HCT116 (cell line): ENCODE results near the gene DLX3. TPM values are rescaled to one million over a fixed set of nuclear protein-coding genes. Genes with fewer than 3 reads are reported as not detected.
A peak's percentile ranks its signal among the peaks of the same experiment; 100 is the strongest.

Experiments used
- ATAC-seq: fragments of 200-7000 bp; cut with Tn5 transposase; 2 replicates; pipeline ENCODE4 v1.9.1; 2020; ENCODE audit warnings: mild to moderate bottlenecking, moderate library complexity
- BruUV-seq: library from RNA; stranded (reverse); fragments of 400-500 nt; replicated peaks from 2 replicates; lab custom pipeline; 2021; lab: Mats Ljungman, UMichigan
- CTCF ChIA-PET: fragments of 300-600 bp; sonication (Branson Sonifier 250); formaldehyde crosslinking; loops from one replicate; lab custom pipeline; 2021; ENCODE audit warnings: antibody characterized with exemption; lab: Charles Lee
- POLR2A ChIA-PET: fragments of 300-600, 350-600 bp; sonication (Branson Sonifier 250); formaldehyde crosslinking; loops from one replicate; lab custom pipeline; 2021; ENCODE audit warnings: antibody characterized with exemption; lab: Charles Lee
- RAD21 ChIA-PET, 2 experiments: fragments of 300-600 bp; sonication (Branson Sonifier 250); formaldehyde crosslinking; loops; one replicate each; lab custom pipeline; 2023; ENCODE audit warnings: low total read pairs in 2 of 2; ENCODE audit not compliant: uncharacterized antibody in 2 of 2, unreplicated experiment in 2 of 2, low non-redundant PET in 1 of 2; lab: Charles Lee
- DNase-seq: peaks from one replicate; pipeline ENCODE4 v3.0.0-alpha.2; 2010; ENCODE audit warnings: low read depth, low spot score
- H2AFZ ChIP-seq: fragments of 200-600 bp; shearing (Covaris generic), sonication (generic); 2 replicates; pipeline ENCODE4 v1.6.1; 2017; ENCODE audit warnings: low read depth, mixed run types, mixed read lengths, antibody characterized with exemption, low read length; ENCODE audit not compliant: poor library complexity, severe bottlenecking
- H3K27ac ChIP-seq: 2 replicates; pipeline ENCODE4 v1.5.1; 2012; ENCODE audit warnings: low read depth, low read length
- H3K27me3 ChIP-seq: fragments of 200-600 bp; sonication (generic); 2 replicates; pipeline ENCODE4 v1.6.1; 2016; ENCODE audit warnings: mixed run types, low read length, mixed read lengths; ENCODE audit not compliant: insufficient read depth
- H3K36me3 ChIP-seq, 2 experiments: fragments of 200-500 bp in 1 of 2; fragments of 200-600 bp in 1 of 2; sonication (Bioruptor generic) in 1 of 2; sonication (generic) in 1 of 2; 2 replicates each; pipeline versions ENCODE4 v1.5.1 to v1.6.1; 2014 to 2016; ENCODE audit warnings: low read length in 2 of 2, inconsistent platforms in 1 of 2, mixed read lengths in 1 of 2, mixed run types in 1 of 2; ENCODE audit not compliant: insufficient read depth in 2 of 2, control insufficient read depth in 1 of 2
- H3K4me1 ChIP-seq, 2 experiments: fragments of 200-600 bp in 1 of 2; sonication (generic) in 1 of 2; 2 replicates each; pipeline versions ENCODE4 v1.5.1 to v1.6.1; 2012 to 2017; ENCODE audit warnings: low read length in 2 of 2, inconsistent platforms in 1 of 2, mild to moderate bottlenecking in 1 of 2, mixed read lengths in 1 of 2, mixed run types in 1 of 2, moderate library complexity in 1 of 2; ENCODE audit not compliant: insufficient read depth in 2 of 2, control insufficient read depth in 1 of 2
- H3K4me2 ChIP-seq: fragments of 200-600 bp; sonication (generic); 2 replicates; pipeline ENCODE4 v1.6.1; 2017; ENCODE audit warnings: mixed run types, low read length, mixed read lengths
- H3K4me3 ChIP-seq, 2 experiments: fragments of 200-600 bp in 1 of 2; sonication (generic) in 1 of 2; replicated peaks in 1 of 2; 2 replicates each; pipeline ENCODE4 v1.5.1; 2011 to 2016; ENCODE audit warnings: low read length in 2 of 2, control low read depth in 1 of 2, low read depth in 1 of 2, mild to moderate bottlenecking in 1 of 2, mixed read lengths in 1 of 2, mixed run types in 1 of 2
- H3K79me2 ChIP-seq: fragments of 200-600 bp; sonication (generic); 2 replicates; pipeline ENCODE4 v1.6.1; 2017; ENCODE audit warnings: mild to moderate bottlenecking, mixed run types, low read length, moderate library complexity, mixed read lengths; ENCODE audit not compliant: insufficient read depth
- H3K9ac ChIP-seq: fragments of 200-600 bp; sonication (generic); 2 replicates; pipeline ENCODE4 v1.6.1; 2016; ENCODE audit warnings: low read length, mixed read lengths
- H3K9me2 ChIP-seq: fragments of 200-600 bp; sonication (generic), shearing (Covaris generic); 2 replicates; pipeline ENCODE4 v1.6.1; 2017; ENCODE audit warnings: mixed run types, mild to moderate bottlenecking, moderate library complexity; ENCODE audit not compliant: insufficient read depth
- H3K9me3 ChIP-seq, 2 experiments: fragments of 200-500 bp in 1 of 2; fragments of 200-600 bp in 1 of 2; sonication (Bioruptor generic) in 1 of 2; sonication (generic) in 1 of 2; 2 replicates each; pipeline ENCODE4 v1.6.1; 2014 to 2017; ENCODE audit warnings: low read length in 2 of 2, mixed read lengths in 2 of 2, inconsistent platforms in 1 of 2, low read depth in 1 of 2, mild to moderate bottlenecking in 1 of 2, mixed run types in 1 of 2, moderate library complexity in 1 of 2; ENCODE audit not compliant: control insufficient read depth in 1 of 2, insufficient read depth in 1 of 2
- H4K20me1 ChIP-seq: fragments of 200-600 bp; sonication (generic), shearing (Covaris generic); 2 replicates; pipeline ENCODE4 v1.6.1; 2017; ENCODE audit warnings: mixed run types, mild to moderate bottlenecking, moderate library complexity; ENCODE audit not compliant: insufficient read depth
- EZH2 ChIP-seq: fragments of 200-600 bp; sonication (generic); IDR thresholded peaks from 2 replicates; pipeline ENCODE4 v1.6.1; 2017; ENCODE audit warnings: antibody characterized with exemption, mixed run types
- FOSL1 ChIP-seq: IDR thresholded peaks from 2 replicates; pipeline ENCODE4 v1.6.1; 2012; ENCODE audit warnings: low read depth
- JUND ChIP-seq: IDR thresholded peaks from 2 replicates; pipeline ENCODE4 v1.6.1; 2012
- POLR2AphosphoS5 ChIP-seq: IDR thresholded peaks from 2 replicates; pipeline ENCODE4 v1.6.1; 2011; ENCODE audit warnings: mild to moderate bottlenecking, low read depth, low read length, moderate library complexity
- RAD21 ChIP-seq: IDR thresholded peaks from 2 replicates; pipeline ENCODE4 v1.6.1; 2012; ENCODE audit warnings: low read depth, mild to moderate bottlenecking
- TCF7L2 ChIP-seq: IDR thresholded peaks from 2 replicates; pipeline ENCODE4 v1.7.0; 2011; ENCODE audit warnings: borderline replicate concordance, inconsistent platforms; ENCODE audit not compliant: insufficient read depth, insufficient read length; ENCODE audit errors: extremely low read depth
- YY1 ChIP-seq: IDR thresholded peaks from 2 replicates; pipeline ENCODE4 v1.6.1; 2011; ENCODE audit warnings: low read length, low read depth, moderate library complexity, mild to moderate bottlenecking; ENCODE audit not compliant: insufficient replicate concordance; ENCODE audit errors: extremely low read depth
- ZFX ChIP-seq: fragments of 450-650 bp; IDR thresholded peaks from 2 replicates; pipeline ENCODE4 v1.6.1; 2017
- ZNF274 ChIP-seq: fragments of 200-500 bp; sonication (Bioruptor generic); IDR thresholded peaks from 2 replicates; pipeline ENCODE4 v1.6.1; 2014; ENCODE audit warnings: mild to moderate bottlenecking, low read depth, low read length, inconsistent platforms
- intact Hi-C: fragments of 100-400 bp; cut with micrococcal nuclease; formaldehyde crosslinking; loops from 2 replicates; pipeline ENCODE4 v1.10.0; 2022
- total RNA-seq: library from RNA; stranded (reverse); gene quantifications from one replicate; pipeline ENCODE4 v1.2.1, GENCODE V29; 2021; ENCODE audit not compliant: unreplicated experiment
- TF ChIP-seq, protein P1 (sequence below): IDR thresholded peaks from 2 replicates; pipeline ENCODE4 v1.6.1; 2012
- TF ChIP-seq, protein P2 (sequence below), 3 experiments: fragments of 200-600 bp in 1 of 3; sonication (generic) in 1 of 3; IDR thresholded peaks in 2 of 3; conservative IDR thresholded peaks in 1 of 3; 2 replicates each; pipeline ENCODE4 v1.5.1; 2012 to 2017; ENCODE audit warnings: low read depth in 2 of 3, low read length in 2 of 3, antibody characterized with exemption in 1 of 3, borderline replicate concordance in 1 of 3, control low read depth in 1 of 3, mild to moderate bottlenecking in 1 of 3, mixed read lengths in 1 of 3, mixed run types in 1 of 3, moderate library complexity in 1 of 3; ENCODE audit not compliant: insufficient read depth in 1 of 3

The DLX3 gene
- total RNA-seq, 1 experiment from 2014 or later, result not detected

DNA sequence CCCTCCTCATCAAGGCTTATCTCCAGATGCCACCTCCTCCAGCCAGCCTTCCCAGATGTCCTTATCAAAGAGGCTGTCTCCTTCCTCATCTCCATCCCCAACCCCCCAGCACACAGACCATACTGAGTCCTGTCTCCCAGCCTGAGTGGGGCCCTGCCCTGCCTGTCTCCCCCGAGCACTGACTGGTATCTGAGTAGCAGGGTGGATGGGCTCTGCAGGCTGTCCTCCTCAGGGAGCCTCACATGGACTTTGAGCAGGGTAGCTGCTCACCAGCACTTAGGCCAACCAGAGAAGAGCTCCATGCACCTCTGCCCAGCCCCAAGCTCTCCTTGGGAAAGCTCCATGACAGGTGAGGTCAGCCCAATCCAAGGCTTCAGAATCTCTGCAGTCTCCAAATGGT, 40.9 kb upstream of the DLX3 start:
- Histone ChIP-seq H3K4me1 (peaks cover 21 to 44% of the 10 kb centered on the region in 2 experiments), H3K79me2 (no peaks in the 10 kb centered on the region), H3K9me2 (no peaks in the 10 kb centered on the region), H3K9me3 (no peaks in the 10 kb centered on the region), H3K36me3 (no peaks in the 10 kb centered on the region), H3K4me3 (no peak overlapping the region), H2AFZ (no peak overlapping the region), H3K27ac (peak overlapping the region; percentile 13; the same call in 1 of the 2 replicates), H4K20me1 (no peaks in the 10 kb centered on the region), H3K4me2 (peak overlapping the region; percentile 45), H3K9ac (no peak overlapping the region), H3K27me3 (no peaks in the 10 kb centered on the region)
- BruUV-seq, result no TSS peak
- intact Hi-C loops, result no loop called here
- TF ChIP-seq JUND (no peak), FOSL1 (no peak), EZH2 (no peak), YY1 (no peak), POLR2AphosphoS5 (no peak)
- POLR2A ChIA-PET, result interaction anchor here (0.6 to 3.0 kb wide), 7 partner anchors 8 to 28 kb away, joined by 3 to 16 read pairs (median 3); partner anchors contain the start of gene ITGA3
- RAD21 ChIA-PET, result interaction anchor here (1.0 to 1.4 kb wide), 3 partner anchors 24 to 58 kb away, joined by 3 to 4 read pairs (median 4); no protein-coding TSS in a partner anchor
- DNase-seq, result no peak
- CTCF ChIA-PET, result interaction anchor here (0.9 to 2.0 kb wide), 6 partner anchors 9 to 59 kb away, joined by 3 to 10 read pairs (median 4); no protein-coding TSS in a partner anchor
- peak; percentile 23; the same call in 1 of the 2 replicates for ATAC-seq

DNA sequence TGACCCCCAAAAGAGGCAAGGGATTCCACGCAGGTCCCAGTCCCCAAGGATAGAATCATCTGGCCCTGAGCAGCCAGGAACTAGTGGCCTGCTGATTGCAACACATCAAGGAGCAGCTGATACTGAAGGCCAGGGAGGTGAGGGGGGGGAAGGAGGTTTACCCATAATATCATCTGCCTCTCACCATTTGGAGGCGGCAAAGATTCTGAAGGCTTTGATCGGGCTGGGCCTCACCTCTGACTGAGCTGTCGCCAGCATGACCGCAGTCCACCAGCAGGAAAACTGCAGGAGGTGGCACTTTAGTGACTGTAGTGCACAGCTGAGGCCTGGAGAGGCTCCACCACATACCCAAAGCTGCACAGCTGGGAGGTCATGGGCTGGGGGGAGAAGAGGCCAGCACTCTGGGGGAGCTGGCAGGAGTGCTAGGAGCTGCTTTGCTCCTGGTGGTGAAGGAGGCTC, 40.4 kb upstream of the DLX3 start:
- ATAC-seq, result peak; percentile 95
- ChIA-PET POLR2A (interaction anchor here (0.6 to 3.0 kb wide), 7 partner anchors 8 to 28 kb away, joined by 3 to 16 read pairs (median 3); partner anchors contain the start of gene ITGA3), CTCF (interaction anchor here (0.9 to 2.0 kb wide), 6 partner anchors 8 to 58 kb away, joined by 3 to 10 read pairs (median 4); no protein-coding TSS in a partner anchor)

More for the DNA sequence above, 40.4 kb upstream of the DLX3 start:
- H4K20me1 ChIP-seq, result no peaks in the 10 kb centered on the region
- H3K27ac ChIP-seq, result peak overlapping the region; percentile 13; the same call in 1 of the 2 replicates
- H2AFZ ChIP-seq, result peak overlapping the region; percentile 3
- intact Hi-C loops, result no loop called here
- TF ChIP-seq, protein P1, sequence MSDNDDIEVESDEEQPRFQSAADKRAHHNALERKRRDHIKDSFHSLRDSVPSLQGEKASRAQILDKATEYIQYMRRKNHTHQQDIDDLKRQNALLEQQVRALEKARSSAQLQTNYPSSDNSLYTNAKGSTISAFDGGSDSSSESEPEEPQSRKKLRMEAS, result no peak
- TF ChIP-seq POLR2AphosphoS5 (peak; percentile 29; the same call in 1 of the 2 replicates), TCF7L2 (peak; percentile 91), ZNF274 (no peak), RAD21 (no peak), ZFX (0 out of 2 replicates have a peak, but pooled peaks have one; percentile 35), EZH2 (no peak)
- TF ChIP-seq, protein P2, sequence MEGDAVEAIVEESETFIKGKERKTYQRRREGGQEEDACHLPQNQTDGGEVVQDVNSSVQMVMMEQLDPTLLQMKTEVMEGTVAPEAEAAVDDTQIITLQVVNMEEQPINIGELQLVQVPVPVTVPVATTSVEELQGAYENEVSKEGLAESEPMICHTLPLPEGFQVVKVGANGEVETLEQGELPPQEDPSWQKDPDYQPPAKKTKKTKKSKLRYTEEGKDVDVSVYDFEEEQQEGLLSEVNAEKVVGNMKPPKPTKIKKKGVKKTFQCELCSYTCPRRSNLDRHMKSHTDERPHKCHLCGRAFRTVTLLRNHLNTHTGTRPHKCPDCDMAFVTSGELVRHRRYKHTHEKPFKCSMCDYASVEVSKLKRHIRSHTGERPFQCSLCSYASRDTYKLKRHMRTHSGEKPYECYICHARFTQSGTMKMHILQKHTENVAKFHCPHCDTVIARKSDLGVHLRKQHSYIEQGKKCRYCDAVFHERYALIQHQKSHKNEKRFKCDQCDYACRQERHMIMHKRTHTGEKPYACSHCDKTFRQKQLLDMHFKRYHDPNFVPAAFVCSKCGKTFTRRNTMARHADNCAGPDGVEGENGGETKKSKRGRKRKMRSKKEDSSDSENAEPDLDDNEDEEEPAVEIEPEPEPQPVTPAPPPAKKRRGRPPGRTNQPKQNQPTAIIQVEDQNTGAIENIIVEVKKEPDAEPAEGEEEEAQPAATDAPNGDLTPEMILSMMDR (IDR thresholded peaks at IDR 0.05 in 2 of 3, conservative IDR thresholded peaks at IDR 0.05 in 1 of 3; ENCODE audit: borderline replicate concordance in 1 of 3, insufficient read depth in 1 of 3, low read depth in 2 of 3, low read length in 2 of 3), result peak in 2 of 3 experiments; percentile 38 to 45; a peak in 4 of 6 replicates
- no TSS peak for BruUV-seq
- peaks cover 22 to 45% of the 10 kb centered on the region in 2 experiments for H3K4me1 ChIP-seq
- H3K9me3 ChIP-seq, result no peaks in the 10 kb centered on the region
- H3K36me3 ChIP-seq, result no peaks in the 10 kb centered on the region
- H3K9me2 ChIP-seq, result no peaks in the 10 kb centered on the region
- RAD21 ChIA-PET, result interaction anchor here (1.2 to 1.4 kb wide), 2 partner anchors 25 to 59 kb away, joined by 4 read pairs; no protein-coding TSS in a partner anchor
- H3K27me3 ChIP-seq, result no peaks in the 10 kb centered on the region
- H3K4me2 ChIP-seq, result peak overlapping the region; percentile 45
- H3K4me3 ChIP-seq, result no peak overlapping the region
- H3K79me2 ChIP-seq, result no peaks in the 10 kb centered on the region
- H3K9ac ChIP-seq, result peak overlapping the region; percentile 6; the same call in 1 of the 2 replicates
- DNase-seq, result no peak
